Inferior parietal cortex (tissue), 1 donor: ENCODE measurements around the gene PFDN6.
"Not testable (repeated sequence)": the region's sequence is repeated elsewhere in the genome, so short reads cannot be mapped to it uniquely, and the experiment has no call there.

Experiments used
- DNase-seq: peaks from one replicate; pipeline ENCODE4 v3.0.0-alpha.2; 2016; ENCODE audit errors: extremely low spot score

The PFDN6 gene

DNA sequence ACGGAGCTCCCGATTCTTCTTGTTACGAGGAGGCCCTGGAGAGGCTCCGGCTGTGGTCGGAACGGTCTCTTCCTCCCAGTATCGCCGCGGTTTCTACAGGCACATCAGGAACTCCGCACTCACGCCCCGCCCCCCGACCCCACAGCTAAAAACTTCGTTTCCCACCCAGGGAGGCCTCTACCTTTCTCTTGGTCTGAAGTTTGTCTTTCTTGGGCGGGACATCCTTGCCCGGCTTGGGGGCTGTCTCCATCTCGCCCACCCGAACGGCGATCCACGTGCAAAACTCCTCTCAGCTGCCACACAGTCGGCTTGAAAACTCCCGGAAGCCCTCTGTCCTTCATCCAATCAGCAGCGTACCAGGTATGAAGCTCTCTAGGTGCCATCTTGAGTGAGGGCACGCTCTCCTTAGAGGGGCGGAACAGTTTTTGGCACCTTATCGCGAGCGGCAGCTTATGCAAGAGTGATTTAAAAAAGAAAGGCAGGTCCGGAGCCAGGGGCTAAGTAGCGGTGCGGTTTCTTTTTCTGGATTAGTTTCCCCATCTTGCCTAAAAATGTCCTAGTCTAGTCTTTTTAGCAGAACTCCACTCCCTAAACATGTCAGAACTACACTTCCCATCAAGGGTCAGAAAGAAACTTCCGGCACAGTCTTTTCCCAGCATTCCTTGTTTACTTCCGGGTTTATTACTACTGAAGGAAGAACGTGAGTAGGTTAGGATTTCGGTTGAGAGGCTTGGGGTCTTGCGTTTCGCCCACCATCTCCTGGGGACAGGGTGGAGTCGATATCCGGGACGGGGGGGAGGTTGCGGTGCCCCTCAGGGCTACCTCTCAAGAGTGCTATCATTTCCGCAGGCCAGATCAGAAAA, at the start of gene PFDN6, which contains the start of gene WDR46:
TSS of gene PFDN6 (plus strand) at position 681 of the 863 bp plus-strand sequence. CDS start 256 bp downstream, outside the sequence.
TSS of gene WDR46 (minus strand) at position 319 of the 863 bp plus-strand sequence. CDS start at position 250, 69 bp downstream.
- DNase-seq: peak; percentile 100

DNA sequence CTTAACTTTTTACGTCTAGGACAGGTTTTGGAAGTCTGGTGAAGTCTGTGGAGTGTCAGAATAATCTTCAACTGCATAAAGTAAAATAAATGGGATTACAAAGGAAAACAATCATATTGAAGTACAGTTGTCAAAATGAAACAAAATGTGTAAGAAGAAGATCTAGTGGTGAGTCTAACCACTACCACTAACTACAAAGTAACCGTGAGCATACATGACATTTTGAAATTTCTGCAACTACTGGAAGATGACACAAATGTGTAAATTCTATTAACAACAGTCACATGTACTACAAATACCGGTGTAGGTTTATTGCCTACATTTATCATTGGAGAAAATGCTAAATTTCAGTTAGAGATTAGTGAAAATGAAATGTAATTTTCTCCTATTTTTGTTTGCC, 47.4 kb upstream of the PFDN6 start:
- no peak for DNase-seq

DNA sequence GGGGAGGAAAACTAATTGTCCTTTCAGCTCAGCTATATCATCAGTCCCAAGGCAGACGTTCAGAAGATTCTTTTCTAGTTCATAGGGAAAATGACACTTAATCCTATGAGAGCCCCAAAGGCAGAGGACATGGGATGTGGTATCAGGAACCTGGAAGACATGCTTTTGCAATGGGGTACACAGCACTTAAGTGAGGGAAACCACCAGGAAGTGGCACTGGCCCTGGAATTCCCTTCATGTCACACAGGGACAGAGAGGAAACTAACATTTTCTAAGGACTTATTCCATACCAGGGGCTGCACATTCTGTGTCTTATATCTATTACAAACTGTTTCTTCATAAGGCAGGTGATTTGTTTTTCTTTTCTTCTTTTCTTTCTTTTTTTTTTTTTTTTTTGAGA, 45.9 kb upstream of the PFDN6 start:
- no peak for DNase-seq

DNA sequence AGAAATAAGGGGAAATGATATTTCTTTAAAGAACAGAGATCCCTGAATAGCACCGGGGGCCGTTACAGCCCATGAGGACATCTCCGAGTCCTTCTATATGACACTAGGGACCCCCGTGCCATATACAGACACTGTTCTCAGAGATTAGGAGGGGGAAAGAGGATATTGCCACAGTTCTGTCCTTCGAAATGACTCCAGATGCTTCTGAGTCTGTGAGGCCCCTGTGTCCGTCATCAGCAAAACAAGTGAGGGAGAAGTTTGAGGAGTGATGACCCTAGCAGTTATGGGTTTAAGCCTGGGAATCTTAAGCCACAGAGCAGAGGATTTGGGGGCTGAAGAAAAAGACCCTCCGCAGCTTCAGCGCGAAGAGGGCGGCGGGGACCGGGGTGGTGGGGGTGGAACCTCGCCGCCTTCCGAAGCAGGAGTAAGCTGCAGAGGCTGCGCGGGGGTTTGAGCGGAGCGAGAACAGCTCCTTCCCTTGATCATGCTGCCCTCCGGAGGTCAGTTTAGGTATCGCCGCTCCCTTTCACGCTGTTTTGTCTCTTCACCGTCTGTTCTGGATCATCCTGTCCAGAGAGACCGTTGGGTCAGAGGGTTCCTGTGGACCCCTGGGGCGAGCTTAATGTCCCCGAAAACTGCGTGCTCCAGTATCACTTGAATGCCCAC, 41.3 kb upstream of the PFDN6 start:
- DNase-seq: peak; percentile 95

DNA sequence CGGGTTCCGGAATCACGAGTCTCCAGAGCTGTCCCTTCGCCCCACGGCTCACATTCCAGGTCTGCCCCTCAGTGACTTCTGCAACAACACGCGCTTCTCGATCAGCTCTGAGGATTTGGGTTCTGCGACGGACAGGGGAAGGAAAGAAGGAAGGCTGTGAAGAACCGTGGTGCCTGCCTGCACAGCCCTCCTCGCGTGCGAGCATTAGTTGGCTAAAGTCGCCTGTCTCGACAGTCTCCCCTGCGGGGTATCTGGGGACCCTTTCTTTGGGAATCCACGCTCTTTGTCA, 40.8 kb upstream of the PFDN6 start:
- DNase-seq: no peak

DNA sequence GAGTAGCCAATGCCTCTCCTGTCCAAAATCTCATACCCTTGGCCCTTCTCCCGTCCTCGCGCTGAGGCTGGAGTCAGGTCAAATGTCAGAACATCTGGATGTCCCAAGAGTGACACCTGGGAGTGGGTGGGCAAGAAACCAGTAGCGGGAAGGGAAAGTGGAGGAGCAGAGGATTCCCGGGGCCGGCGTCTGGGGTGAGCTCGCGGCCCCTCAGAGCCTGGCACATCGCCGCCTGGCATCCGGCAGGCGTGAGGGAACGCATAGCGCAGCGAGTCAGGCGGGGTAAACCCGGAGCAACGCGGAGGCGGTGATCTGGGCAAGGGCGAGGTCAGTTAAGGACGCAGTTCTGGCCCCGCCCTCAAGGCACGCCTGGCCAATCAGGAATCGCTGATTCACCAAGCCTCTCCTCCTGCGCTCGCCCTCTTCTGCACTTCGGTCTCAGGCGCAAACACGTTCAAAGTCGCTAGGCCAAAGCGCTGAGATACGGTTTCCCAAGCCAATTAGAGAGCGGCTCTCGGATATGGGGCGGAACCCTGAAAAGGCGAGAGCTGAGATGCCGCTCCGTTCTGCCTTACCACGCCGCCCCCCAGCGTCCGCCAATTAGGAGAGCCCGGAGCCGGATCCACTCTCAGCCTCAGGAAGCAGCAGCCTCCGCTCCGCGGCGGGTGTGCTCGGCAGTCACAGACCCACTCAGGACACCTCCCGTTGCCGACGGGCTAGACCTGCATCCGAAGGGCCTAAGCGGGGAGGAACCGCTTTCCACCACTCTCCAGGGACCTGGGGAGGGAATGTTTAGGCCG, 40.3 kb upstream of the PFDN6 start:
- DNase-seq: peak; percentile 98

DNA sequence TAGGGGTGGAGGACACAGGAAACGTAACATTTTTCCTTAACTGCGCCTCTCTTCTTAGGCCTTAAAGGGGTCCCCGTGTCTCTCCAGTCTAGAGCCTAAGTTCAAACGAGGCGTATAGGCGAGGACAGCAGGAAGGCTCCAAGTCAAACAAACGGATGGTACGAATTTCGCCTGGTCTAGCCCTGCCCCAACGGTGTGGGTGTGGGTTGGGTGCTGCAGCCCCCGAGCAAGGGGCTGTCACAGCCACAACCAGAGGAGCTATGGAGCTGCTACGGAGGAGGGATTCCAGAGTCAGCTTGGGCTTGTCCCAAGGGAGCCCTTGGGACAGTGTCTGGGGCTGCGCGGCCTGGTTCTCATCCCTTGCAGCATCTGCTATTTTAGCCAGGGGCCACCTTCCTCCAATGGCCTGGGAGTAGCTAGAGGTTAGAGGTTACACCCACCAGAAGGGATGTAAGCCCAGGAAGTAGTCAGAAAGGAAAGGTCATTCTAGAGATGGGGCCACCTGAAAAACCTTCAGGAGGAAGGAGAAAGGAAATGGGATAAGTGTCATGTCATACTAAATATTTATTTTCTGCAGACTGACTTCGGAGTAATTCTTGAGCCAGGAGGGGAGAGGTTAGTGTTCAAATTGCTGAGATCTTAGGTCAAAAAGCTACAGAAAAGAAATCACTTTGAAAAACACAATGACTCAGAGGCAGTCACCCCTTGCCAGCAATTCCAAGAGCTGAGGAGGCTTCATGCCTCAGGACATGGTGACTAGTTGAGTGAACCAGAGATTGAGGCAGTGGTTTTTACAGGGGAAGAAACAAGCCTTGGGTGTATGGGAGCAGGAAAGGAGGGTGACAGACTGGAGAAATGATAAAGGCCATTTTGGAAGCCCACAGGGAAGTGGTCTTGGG, 39.4 kb upstream of the PFDN6 start:
- DNase-seq: no peak

DNA sequence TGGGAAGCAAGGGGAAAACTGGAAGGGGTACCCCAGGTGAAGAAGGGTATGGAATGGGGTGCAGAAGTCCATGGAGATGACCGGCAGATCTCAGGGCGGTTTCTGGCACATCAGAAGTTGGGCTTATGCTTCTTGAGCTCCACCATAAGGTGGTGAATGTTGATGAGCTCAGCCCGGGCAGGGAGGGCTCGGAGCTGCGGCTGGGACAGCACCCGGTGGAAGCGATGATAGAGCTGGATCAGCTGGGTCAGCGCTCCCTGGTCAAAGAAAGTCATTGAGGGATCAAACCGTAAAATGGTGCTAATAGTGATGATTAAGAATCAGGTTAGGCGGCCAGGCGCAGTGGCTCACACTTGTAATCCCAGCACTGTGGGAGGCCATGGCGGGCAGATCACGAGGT, 38.7 kb upstream of the PFDN6 start:
- no peak for DNase-seq

DNA sequence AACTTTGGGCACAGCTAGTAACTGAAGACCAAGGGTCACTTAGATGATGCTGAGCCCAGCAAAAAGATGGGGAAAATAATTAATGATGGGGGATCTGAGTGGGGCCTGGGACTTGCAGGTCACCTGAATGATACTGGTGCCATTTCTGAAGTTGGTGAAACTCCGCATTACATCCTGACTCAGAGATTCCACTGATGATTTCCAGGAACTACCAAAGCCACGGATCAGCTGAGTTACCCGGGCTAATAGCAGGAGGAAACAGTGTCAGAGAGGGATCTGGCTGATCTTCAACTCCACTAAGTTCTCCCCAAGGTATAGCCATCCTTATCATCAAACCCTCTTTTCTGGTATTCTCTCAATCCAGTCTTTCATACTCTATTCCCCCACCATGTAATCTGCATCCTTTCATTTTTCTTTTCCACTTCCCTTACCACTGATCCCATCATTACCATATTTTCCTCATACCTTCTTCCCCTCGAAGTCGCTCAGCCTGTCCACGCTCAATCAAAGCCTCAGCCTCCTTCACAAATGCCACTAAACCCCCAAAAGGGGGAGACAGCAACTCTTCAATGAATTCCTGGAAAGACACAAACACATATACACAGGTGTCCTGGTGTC, 37.9 kb upstream of the PFDN6 start:
- no peak for DNase-seq

DNA sequence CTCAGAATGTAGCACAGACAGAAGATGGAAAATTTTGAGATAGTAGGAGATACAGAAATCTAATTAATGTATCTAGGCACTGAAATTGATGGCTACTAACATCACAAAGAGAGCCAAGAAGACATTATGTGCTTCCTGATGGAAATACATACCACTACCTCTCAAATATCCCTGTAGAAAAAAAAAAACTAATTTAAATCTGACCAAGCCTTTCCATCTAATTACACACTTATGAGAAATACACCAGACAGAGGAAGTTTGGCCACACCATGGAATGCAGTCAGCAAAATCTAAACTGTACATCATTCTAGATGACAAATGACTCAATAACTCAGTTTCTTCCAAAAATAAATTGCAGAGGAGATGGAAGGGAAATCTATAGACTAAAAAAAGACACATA, 36.6 kb upstream of the PFDN6 start:
- DNase-seq: no peak

DNA sequence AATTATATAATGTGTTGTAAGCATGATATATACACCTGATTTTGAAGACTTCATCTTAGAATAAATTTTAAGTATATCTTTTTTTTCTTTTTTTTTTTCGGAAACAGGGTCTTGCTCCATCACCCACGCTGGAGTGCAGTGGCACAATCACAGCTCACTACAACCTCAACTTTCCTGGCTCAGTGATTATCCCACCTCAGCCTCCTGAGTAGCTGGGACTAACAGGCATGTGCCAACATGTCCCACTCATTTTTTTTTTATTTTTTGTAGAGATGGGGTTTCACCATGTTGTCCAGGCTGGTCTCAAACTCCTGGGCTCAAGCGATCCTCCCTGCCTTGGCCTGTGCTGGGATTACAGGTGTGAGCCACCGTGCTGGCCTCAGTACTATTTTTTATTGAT, 34.8 kb upstream of the PFDN6 start:
- DNase-seq: no peak

DNA sequence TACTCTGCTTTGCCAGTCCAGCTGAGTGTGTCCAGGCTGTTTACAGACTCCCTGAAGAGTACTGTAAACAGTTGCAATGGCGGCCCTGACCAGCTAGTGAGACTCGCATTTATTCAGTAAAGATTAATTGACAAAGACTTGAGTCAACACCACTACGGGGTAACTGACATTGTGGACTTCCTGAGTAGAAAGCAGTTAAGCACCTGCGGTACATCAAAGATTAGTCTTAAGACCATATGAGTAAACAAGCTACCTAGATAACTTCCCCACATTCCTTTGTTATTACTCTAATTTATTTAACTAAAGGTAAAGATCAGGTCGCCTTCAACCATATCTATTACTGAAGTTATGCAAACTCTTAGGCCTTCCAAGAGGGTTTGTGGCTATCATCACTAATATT, 30.4 kb upstream of the PFDN6 start:
- no peak for DNase-seq

DNA sequence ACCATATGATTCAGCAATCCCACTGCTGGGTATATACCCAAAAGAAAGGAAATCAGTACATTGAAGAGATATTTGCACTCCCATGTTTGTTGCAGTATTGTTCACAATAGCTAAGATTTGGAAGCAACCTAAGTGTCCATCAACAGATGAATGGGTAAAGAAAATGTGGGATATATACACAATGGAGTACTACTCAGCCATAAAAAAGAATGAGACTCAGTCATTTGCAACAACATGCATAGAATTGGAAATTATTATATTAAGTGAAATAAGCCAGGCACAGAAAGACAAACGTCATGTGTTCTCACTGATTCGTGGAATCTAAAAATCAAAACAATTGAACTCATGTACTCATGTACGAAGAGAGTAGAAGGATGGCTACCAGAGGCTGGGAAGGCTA, 26.9 kb upstream of the PFDN6 start:
- DNase-seq: not testable (repeated sequence)

DNA sequence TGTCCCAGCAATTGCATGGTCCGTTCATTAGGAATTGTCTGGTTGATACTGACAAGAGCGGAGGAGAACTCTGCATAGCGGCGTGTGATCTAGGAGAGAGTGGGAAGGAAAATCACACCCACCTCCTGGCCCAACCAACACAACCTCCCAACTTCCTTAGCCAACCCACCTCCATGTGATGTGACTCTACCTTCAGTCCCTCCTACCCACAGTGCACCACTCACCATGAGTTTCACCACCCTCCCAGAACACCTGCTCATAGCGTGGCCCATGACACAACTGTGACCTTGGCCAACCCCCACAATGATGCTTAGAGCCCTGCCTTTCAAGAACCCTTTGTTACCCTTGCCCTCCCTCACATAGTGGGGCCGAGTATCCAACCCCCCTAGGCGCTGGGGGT, 25.4 kb upstream of the PFDN6 start:
- no peak for DNase-seq

DNA sequence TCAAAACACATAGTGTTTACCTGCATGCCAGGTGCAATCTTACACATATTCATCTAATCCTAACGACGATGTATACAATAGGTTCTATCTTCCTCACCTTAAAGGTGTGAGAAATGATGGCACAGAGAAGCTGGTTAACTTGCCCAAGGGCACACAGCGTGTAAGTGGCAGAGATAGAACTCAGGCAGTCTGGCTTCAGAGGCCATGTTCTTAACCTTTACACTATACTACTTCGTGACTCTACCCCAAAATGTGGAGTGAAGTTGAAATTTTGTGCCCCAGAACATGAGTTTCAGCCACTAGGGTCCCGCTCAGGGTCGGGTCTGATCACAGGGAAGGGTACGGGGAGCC, 18.3 kb upstream of the PFDN6 start:
- DNase-seq: no peak

DNA sequence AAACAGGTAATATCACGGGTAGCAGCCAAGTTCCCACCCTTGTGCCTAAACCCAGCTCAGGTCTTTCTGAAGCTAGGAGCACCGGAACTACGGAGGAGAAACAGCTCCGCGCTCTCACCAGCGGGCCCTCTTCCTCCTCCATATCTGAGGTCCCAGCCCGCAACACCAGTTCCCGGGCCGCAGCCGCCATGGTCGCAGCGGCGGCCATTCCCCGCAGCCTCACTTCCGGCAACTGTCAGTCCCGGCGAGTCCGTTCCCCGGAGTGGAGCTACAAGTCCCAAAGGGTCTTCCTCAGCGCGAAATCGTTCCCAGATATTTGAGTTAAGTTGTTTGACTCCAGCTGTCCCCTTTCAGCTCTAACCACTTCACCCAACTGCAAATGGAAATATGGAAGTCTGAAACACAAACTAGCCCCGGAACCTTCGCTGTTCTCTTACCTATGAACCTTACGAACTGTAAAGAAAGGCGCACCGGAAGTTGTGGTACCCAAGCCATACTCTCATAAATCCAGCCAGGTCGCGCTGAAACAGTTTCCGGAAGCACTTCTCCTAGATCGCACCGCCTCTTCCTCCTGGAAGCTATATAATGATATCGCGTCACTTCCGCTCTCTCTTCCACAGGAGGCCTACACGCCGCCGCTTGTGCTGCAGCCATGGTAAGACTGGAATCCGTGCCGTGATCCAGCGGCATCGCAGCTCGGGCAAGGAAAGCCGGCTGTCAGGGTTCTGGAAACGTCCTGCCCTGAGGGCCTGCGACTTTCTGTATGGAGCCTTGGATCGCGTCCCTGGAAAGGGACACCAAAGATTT, 17.7 kb upstream of the PFDN6 start, which contains the start of the genes RPS18 and VPS52:
TSS of gene RPS18 (plus strand) at position 608 of the 807 bp plus-strand sequence. CDS start at position 653, 45 bp downstream.
TSS of gene VPS52 (minus strand) at position 409 of the 807 bp plus-strand sequence. CDS start at position 208, 201 bp downstream.
- peak; percentile 99 for DNase-seq

DNA sequence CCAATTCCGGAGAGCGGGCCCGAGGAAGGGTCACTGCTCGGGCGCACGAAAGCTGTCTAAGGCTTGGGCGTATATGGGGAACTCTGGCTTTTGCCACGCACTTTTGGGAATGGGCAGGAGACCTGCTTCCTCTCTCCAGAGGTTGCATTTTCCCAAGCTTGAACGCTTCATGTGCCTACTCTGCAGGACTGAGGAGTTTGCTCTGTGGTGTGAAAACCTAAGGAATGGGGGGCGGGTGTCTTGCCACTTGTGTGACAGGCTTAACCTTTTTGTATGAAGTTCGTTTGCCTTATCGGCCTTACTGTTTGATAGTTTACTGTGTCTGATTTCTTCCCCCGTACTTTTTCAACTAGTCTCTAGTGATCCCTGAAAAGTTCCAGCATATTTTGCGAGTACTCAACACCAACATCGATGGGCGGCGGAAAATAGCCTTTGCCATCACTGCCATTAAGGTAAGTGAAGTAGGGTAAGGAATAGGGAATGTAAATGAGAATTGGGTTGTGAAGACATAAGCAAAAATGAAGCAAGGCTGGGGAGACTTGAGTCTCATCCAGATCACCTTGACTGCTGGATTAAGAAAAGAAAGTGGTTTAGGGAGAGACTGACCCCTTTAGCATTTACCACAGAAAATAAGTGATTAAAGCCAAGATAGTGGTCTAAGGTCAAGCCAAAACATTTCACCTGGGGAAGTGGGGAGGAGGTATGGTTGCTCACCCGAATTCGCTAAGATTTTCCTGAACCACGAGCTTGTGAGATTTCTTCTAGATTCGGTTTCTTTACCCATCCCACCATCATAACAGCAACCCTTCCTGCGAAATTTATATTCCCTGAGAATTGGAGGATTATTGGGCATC, 16.9 kb upstream of the PFDN6 start:
- no peak for DNase-seq

DNA sequence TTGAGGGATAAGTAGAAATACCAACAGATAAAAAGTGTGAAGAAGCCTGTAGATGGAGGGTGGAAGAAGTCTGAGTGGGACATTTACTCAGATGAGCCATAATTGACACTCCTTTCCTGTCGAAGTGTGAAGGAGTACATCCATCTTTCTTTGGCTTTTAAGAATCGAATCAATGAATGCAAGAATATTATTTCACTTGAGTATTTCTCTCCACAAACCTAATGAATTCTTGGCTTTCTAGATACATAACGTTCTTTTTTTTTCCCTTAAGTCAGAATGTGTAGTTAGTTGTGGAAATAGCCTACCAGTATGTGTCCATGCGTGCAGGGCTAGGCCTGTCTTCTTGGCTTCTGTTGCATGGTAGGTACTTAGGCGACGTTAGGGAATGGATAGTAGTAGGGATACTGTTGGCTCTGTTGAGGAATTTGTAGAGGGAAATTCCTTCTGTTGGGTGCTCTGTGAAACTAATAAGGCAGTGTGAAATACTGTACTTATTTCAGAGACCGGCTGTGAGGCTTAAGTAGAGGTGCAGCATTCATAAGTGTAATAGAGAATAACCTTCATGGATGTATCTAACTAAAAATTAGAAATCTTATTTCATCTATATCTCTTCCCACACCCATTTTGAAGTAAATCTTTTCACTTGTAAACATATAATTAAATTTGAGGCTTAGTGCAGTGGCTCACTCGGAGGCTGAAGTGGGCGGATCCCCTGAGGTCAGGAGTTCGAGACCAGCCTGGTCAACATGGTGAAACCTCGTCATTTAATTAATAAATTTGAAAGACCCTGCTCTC, 16.1 kb upstream of the PFDN6 start:
- no peak for DNase-seq
